ENCODE measurements around the gene JADE1.

Gene JADE1

DNA sequence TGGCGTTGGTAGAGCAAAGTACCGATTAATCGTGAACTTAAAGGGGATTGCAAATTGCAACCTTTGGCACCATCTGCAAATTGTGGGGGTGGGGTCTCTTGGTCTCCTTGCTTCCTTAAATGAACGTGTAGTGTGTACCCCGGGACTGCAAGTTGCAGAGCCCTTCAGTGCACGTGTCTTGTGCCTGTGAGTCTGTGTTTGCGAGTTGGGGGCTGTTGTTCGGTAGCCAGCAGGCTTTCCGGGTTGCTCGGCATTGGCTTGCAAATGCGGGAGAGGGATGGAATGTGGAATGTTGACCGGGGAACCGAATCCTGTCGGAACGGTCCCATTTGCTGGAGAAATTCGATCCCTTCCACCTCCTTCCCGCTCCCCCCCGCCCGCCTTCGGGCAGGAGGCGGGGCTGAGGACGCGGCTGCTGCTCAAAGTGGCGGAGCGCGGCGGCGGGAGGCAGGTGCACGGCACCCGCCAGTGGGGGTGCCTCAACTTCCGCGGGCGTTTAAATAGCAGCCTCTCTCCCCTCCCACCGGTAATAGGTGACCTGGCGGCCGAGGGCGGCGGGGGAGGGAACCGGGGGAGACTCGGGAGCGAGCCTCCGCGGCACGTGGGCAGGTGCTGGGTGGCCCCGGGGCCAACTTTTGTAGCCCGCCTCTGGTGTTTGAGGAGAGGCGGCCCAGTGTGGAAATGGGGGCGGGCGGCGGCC is 1.5 kb downstream of the JADE1 start:
- DNase-seq: peak; percentile 62 to 71

GRCh38 chr4:128811571-128812441 is 2.3 kb downstream of the JADE1 start:
- DNase-seq: peak; percentile 83 to 87

GRCh38 chr4:128812442-128813235 is 3.1 kb downstream of the JADE1 start:
- peak; percentile 25 to 50 for DNase-seq

- DNase-seq: no peak
Measured at GRCh38 chr4:128813965-128814364, 4.5 kb downstream of the JADE1 start.

- no peak for DNase-seq
Measured at GRCh38 chr4:128818442-128818841, 8.9 kb downstream of the JADE1 start.

DNA sequence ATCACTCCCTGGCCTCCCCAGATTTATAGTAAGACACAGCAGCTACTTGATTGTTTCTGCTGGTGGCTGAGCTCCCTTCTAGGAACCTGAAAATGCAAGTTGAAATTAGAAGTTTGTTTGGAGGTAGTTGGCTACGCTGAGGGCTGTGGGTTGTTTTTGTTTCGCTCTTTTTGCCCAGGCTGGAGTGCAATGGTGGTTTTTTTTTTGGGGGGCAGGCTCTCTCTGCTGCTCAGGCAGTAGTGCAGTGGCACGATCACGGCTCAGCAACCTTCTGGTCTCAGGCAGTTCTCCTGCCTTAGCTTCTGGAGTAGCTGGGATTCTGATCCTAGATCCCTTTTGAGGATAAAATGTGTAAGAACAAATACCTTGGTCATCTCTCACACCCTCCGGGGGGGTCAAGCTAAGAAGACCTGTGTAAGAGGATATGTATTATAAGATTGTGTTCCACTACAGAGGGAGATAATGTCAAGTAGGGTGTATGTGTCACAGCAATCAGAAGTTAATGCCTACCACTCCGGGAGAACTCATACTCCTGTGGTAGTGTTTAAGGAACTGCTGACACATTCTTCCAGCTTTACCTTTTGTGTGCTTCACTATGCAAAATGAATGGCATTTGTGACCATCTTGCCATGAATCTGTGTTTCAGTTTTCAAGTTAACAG is 9.7 kb downstream of the JADE1 start:
- no peak for DNase-seq

DNA sequence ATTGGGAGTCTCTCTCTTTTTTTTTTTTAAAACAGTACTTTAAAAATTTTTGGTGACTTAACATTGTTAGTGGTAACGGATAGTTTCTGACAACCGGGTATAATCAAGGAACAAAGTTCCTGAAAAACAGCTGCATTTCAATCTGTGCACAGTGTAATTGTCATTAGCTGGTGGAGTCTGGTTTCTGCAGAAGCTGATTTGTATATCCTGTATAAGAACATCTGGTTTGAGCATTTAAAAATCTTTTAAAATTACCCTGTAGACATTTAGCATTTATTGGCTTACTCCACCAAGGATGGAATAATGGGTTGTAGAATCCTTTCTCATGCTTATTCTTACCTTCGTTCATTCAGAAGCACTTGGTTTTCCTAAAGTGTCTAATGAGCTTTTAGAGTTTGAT is 11.2 kb downstream of the JADE1 start:
- DNase-seq: no peak

DNA sequence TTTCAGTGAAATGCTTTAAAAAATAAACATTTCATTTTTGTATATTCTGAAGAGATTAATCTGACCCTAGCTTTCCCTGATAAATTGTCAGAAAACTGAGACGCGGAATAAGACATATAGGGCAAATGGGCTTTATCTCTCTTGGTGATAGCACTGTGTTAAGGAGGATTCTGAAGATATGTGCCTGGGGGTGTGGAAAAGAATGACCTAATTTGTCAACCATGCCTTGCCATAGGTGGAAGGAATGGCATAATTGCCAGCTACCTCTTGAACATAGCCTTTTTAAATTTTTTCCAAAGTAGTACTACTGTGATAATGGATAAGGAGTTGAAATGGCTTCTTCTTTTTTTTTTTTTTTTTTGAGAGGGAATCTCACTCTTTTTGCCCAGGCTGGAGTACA is 11.7 kb downstream of the JADE1 start:
- no peak for DNase-seq

GRCh38 chr4:128823025-128823661 is 13.6 kb downstream of the JADE1 start:
- DNase-seq: no peak

GRCh38 chr4:128825226-128825625 is 15.7 kb downstream of the JADE1 start:
- DNase-seq: no peak

- no peak for DNase-seq
Measured at GRCh38 chr4:128827296-128827695, 17.8 kb downstream of the JADE1 start.

- no peak for DNase-seq
Measured at GRCh38 chr4:128830906-128831503, 21.5 kb downstream of the JADE1 start.

DNA sequence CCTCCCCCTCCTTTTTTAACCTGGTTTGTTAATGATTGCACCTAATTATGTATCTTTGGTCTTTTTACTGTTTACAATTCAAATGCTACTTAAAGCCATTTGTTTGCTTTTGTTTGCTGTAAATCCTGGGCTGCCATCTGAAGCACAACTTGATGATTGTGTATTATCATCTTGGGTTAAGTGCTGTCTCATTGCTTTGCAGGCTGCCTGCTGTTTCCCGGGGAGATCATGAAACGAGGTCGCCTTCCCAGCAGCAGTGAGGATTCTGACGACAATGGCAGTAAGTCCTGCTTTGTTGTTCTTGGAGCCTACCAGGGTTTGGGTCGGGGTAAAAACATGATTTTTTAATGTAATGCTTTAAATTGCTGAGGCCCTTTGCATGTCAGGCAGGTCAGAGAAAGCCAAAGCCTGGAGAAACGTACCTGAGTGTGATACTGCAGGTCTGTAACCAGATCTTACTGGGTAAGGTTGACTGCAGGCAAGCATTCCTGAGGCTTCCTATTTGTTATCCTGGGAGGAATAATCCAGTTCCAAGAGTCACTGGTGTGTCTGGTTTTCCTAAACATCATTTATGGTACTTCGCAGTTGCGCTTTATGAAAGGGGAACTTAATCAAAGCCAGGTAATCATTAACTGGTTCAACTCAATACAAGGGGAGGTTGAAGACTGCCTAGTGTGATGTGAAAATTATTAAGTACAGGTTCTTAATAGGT is 22.2 kb downstream of the JADE1 start:
- DNase-seq: no peak

- DNase-seq: no peak
Measured at GRCh38 chr4:128832243-128832625, 22.7 kb downstream of the JADE1 start.

GRCh38 chr4:128835498-128836222 is 26.2 kb downstream of the JADE1 start:
- DNase-seq: no peak

- no peak for DNase-seq
Measured at GRCh38 chr4:128837198-128837597, 27.7 kb downstream of the JADE1 start.

DNA sequence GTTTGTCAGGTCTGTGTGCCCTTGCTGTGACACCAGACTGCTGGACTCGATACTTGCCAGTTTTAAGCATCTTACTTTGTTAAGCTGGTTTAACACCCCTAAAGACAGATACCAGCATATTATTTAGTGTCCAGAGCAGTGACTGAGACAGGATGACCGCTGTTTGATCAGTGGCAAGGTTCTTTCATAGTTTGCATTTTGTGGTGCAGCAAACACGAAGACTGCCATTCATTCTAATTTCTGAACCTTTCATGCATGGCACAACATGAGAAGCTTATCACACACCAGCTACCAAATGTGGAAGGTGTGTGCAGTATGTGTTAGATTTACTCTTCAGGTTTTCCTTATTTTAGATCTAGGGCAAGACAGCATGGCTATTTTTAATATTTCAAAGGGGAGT is 28.2 kb downstream of the JADE1 start:
- no peak for DNase-seq

- no peak for DNase-seq
Measured at GRCh38 chr4:128840711-128841318, 31.3 kb downstream of the JADE1 start.

DNA sequence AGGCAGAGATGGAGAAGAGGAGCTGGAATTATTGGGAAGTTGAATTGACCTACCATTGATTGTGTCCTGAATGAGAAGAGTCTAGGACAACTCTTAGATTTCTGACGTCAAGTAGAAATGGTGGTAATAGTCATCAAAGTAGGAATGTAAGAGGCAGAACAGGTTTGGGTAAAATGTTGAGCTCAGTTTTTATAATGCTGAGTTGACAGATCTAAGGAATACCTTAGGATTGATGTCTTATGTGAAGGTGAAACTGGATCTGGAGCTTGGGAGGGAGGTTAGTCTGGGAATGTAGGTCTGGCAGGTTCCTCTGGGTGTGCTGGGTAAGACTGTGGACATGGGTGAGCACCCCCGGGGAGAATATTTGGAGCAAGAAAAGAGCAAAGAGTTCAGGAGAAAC is 31.9 kb downstream of the JADE1 start:
- DNase-seq: no peak

DNA sequence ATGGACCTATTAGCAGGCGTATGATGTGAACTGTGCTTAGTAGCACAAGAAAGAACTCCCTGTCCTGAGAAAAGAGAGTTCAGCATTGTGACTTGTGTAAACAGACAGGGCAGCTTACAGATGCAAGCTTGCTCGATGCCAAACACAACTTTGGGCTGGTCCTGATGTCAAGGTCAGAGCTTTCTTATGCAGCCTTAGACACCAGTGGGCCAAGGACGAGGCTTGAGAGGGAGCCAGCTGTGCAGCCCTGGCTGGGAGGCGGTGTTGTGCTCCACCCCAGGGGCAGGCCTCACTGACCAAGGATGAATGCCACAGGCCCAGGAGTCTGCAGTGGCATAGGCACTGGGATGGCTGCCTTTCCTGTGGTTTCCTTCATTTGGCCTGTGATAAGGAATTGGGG is 35.4 kb downstream of the JADE1 start:
- no peak for DNase-seq
